Panc1 (cell line): ENCODE data around the gene XNDC1N.
"Not testable (repeated sequence)": the region's sequence is repeated elsewhere in the genome, so short reads cannot be mapped to it uniquely, and the experiment has no call there.

Experiments
- CTCF ChIP-seq: fragments of 450-650 bp; IDR thresholded peaks from 2 replicates; pipeline ENCODE4 v1.5.1; 2017; ENCODE audit warnings: mild to moderate bottlenecking
- TF ChIP-seq, protein P1 (sequence below), 2 experiments: IDR thresholded peaks; 2 replicates each; pipeline ENCODE4 v1.6.1; 2011 to 2012; ENCODE audit warnings: low read depth in 2 of 2, control low read depth in 1 of 2, low read length in 1 of 2, mild to moderate bottlenecking in 1 of 2, moderate library complexity in 1 of 2; ENCODE audit not compliant: insufficient read depth in 1 of 2

GRCh38 chr11:71885806-71886205 lies 42.6 kb downstream of the XNDC1N start:
- not testable (repeated sequence) for TF ChIP-seq CTCF
- TF ChIP-seq, protein P1, sequence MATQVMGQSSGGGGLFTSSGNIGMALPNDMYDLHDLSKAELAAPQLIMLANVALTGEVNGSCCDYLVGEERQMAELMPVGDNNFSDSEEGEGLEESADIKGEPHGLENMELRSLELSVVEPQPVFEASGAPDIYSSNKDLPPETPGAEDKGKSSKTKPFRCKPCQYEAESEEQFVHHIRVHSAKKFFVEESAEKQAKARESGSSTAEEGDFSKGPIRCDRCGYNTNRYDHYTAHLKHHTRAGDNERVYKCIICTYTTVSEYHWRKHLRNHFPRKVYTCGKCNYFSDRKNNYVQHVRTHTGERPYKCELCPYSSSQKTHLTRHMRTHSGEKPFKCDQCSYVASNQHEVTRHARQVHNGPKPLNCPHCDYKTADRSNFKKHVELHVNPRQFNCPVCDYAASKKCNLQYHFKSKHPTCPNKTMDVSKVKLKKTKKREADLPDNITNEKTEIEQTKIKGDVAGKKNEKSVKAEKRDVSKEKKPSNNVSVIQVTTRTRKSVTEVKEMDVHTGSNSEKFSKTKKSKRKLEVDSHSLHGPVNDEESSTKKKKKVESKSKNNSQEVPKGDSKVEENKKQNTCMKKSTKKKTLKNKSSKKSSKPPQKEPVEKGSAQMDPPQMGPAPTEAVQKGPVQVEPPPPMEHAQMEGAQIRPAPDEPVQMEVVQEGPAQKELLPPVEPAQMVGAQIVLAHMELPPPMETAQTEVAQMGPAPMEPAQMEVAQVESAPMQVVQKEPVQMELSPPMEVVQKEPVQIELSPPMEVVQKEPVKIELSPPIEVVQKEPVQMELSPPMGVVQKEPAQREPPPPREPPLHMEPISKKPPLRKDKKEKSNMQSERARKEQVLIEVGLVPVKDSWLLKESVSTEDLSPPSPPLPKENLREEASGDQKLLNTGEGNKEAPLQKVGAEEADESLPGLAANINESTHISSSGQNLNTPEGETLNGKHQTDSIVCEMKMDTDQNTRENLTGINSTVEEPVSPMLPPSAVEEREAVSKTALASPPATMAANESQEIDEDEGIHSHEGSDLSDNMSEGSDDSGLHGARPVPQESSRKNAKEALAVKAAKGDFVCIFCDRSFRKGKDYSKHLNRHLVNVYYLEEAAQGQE (IDR thresholded peaks at IDR 0.05; ENCODE audit: insufficient read depth in 1 of 2, low read depth in 2 of 2, low read length in 1 of 2): not testable (repeated sequence)
